Calu3 (cell line): ENCODE data around the gene LRPAP1. TPM values are rescaled to one million over a fixed set of nuclear protein-coding genes. Genes with fewer than 3 reads are reported as not detected.

Experiments used
- BruUV-seq: library from RNA; stranded (reverse); fragments of 400-500 nt; replicated peaks from 2 replicates; lab custom pipeline; 2021; lab: Mats Ljungman, UMichigan
- CTCF ChIA-PET: fragments of 300-600 bp; sonication (Branson Sonifier 250); formaldehyde crosslinking; loops from one replicate; lab custom pipeline; 2022; ENCODE audit warnings: antibody characterized with exemption; lab: Charles Lee
- DNase-seq: peaks from one replicate; pipeline ENCODE4 v3.0.0; 2022
- H3K27ac Mint-ChIP-seq: one replicate; pipeline ENCODE4 v1.8.0; 2022; ENCODE audit warnings: mixed read lengths; ENCODE audit not compliant: unreplicated experiment
- H3K27me3 Mint-ChIP-seq: one replicate; pipeline ENCODE4 v1.8.0; 2022; ENCODE audit warnings: mixed read lengths; ENCODE audit not compliant: unreplicated experiment
- H3K36me3 Mint-ChIP-seq: one replicate; pipeline ENCODE4 v1.8.0; 2022; ENCODE audit warnings: mild to moderate bottlenecking, moderate library complexity, mixed read lengths; ENCODE audit not compliant: insufficient read depth, unreplicated experiment
- H3K4me1 Mint-ChIP-seq: one replicate; pipeline ENCODE4 v1.8.0; 2022; ENCODE audit warnings: mild to moderate bottlenecking, low read depth, mixed read lengths; ENCODE audit not compliant: unreplicated experiment
- H3K4me3 Mint-ChIP-seq: one replicate; pipeline ENCODE4 v1.8.0; 2022; ENCODE audit warnings: mild to moderate bottlenecking, low read depth, moderate library complexity, mixed read lengths; ENCODE audit not compliant: unreplicated experiment
- H3K9me3 Mint-ChIP-seq: one replicate; pipeline ENCODE4 v1.8.0; 2022; ENCODE audit warnings: low read depth, mixed read lengths; ENCODE audit not compliant: unreplicated experiment
- intact Hi-C: fragments of 100-400 bp; cut with micrococcal nuclease; formaldehyde crosslinking; loops from one replicate; pipeline ENCODE4 v1.10.0; 2022; ENCODE audit not compliant: unreplicated experiment
- total RNA-seq: library from RNA; stranded (reverse); gene quantifications from 2 replicates; pipeline ENCODE4 v1.2.3, GENCODE V29; 2022
- TF ChIP-seq, protein P1 (sequence below): fragments of 200-600 bp; IDR thresholded peaks from one replicate; pipeline ENCODE4 v1.8.0; 2022; ENCODE audit warnings: antibody characterized with exemption; ENCODE audit not compliant: unreplicated experiment

Gene LRPAP1
- total RNA-seq, 1 experiment from 2014 or later = 88.5 TPM

- BruUV-seq = TSS peak; percentile 82
- CTCF ChIA-PET = no interaction called here
- no peaks in the 10 kb centered on the region for H3K27me3 Mint-ChIP-seq
- TF ChIP-seq, protein P1, sequence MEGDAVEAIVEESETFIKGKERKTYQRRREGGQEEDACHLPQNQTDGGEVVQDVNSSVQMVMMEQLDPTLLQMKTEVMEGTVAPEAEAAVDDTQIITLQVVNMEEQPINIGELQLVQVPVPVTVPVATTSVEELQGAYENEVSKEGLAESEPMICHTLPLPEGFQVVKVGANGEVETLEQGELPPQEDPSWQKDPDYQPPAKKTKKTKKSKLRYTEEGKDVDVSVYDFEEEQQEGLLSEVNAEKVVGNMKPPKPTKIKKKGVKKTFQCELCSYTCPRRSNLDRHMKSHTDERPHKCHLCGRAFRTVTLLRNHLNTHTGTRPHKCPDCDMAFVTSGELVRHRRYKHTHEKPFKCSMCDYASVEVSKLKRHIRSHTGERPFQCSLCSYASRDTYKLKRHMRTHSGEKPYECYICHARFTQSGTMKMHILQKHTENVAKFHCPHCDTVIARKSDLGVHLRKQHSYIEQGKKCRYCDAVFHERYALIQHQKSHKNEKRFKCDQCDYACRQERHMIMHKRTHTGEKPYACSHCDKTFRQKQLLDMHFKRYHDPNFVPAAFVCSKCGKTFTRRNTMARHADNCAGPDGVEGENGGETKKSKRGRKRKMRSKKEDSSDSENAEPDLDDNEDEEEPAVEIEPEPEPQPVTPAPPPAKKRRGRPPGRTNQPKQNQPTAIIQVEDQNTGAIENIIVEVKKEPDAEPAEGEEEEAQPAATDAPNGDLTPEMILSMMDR = no peak
- H3K27ac Mint-ChIP-seq = no peak overlapping the region
- intact Hi-C loops = no loop called here
- H3K9me3 Mint-ChIP-seq = no peaks in the 10 kb centered on the region
- peak overlapping the region; percentile 74 for H3K4me3 Mint-ChIP-seq
- DNase-seq = no peak
- peaks cover 8% of the 10 kb centered on the region for H3K4me1 Mint-ChIP-seq
- H3K36me3 Mint-ChIP-seq = peaks cover 31% of the 10 kb centered on the region
These were observed 46.2 kb downstream of the LRPAP1 start for GRCh38 chr4:3485886-3486540.

GRCh38 chr4:3485011-3485791 is 47.0 kb downstream of the LRPAP1 start:
- no TSS peak for BruUV-seq
- Mint-ChIP-seq H3K4me1 (peaks cover 8% of the 10 kb centered on the region), H3K27ac (peak overlapping the region; percentile 54), H3K9me3 (no peaks in the 10 kb centered on the region), H3K36me3 (peaks cover 32% of the 10 kb centered on the region), H3K27me3 (no peaks in the 10 kb centered on the region), H3K4me3 (peak overlapping the region; percentile 74)
- DNase-seq = peak; percentile 63
- CTCF ChIA-PET = interaction anchor here (0.5 to 1.6 kb wide), 2 partner anchors 139 to 395 kb away, joined by 4 read pairs; no protein-coding TSS in a partner anchor
- intact Hi-C loops = no loop called here
- TF ChIP-seq, protein P1 = no peak

- intact Hi-C loops = no loop called here
- CTCF ChIA-PET = interaction anchor here (0.5 to 1.6 kb wide), 2 partner anchors 138 to 396 kb away, joined by 4 read pairs; no protein-coding TSS in a partner anchor
- H3K27me3 Mint-ChIP-seq = no peaks in the 10 kb centered on the region
- DNase-seq = peak; percentile 73
- H3K9me3 Mint-ChIP-seq = no peaks in the 10 kb centered on the region
- TSS peak; percentile 59 for BruUV-seq
- H3K4me3 Mint-ChIP-seq = peak overlapping the region; percentile 74
- TF ChIP-seq, protein P1 = no peak
- H3K36me3 Mint-ChIP-seq = peaks cover 32% of the 10 kb centered on the region
- peaks cover 8% of the 10 kb centered on the region for H3K4me1 Mint-ChIP-seq
- peak overlapping the region; percentile 54 for H3K27ac Mint-ChIP-seq
These were observed 47.9 kb downstream of the LRPAP1 start for GRCh38 chr4:3484057-3484973.

GRCh38 chr4:3483471-3483921 is 48.7 kb downstream of the LRPAP1 start:
- TF ChIP-seq, protein P1 = no peak
- intact Hi-C loops = no loop called here
- CTCF ChIA-PET = no interaction called here
- Mint-ChIP-seq H3K9me3 (no peaks in the 10 kb centered on the region), H3K4me3 (peak overlapping the region; percentile 74), H3K27me3 (no peaks in the 10 kb centered on the region), H3K36me3 (peaks cover 25% of the 10 kb centered on the region), H3K27ac (no peak overlapping the region), H3K4me1 (peaks cover under 1% of the 10 kb centered on the region)
- DNase-seq = no peak
- BruUV-seq = no TSS peak
